GM12892 (cell line): Measurements from ENCODE around the gene B3GALT5.

Experiments
- POLR2AphosphoS5 ChIP-seq: IDR thresholded peaks from 2 replicates; pipeline ENCODE4 v1.6.1; 2011; ENCODE audit warnings: low read depth, low read length, control low read depth
- TAF1 ChIP-seq: IDR thresholded peaks from 2 replicates; pipeline ENCODE4 v1.6.1; 2011; ENCODE audit warnings: low read depth, mild to moderate bottlenecking, control low read depth, low read length, borderline replicate concordance

- TF ChIP-seq POLR2AphosphoS5, result no peak
- TF ChIP-seq TAF1, result no peak
These were observed 37.0 kb upstream of the B3GALT5 start for GRCh38 chr21:39575775-39576174.
